Neural crest cell (in vitro differentiated cells): ENCODE results near the gene ZNF394. TPM values are rescaled to one million over a fixed set of nuclear protein-coding genes. Genes with fewer than 3 reads are reported as not detected.

Experiments used
- DNase-seq: peaks from one replicate; pipeline ENCODE4 v3.0.0; 2021; ENCODE audit warnings: low read depth, mixed read lengths, low spot score
- H3K27ac Mint-ChIP-seq: one replicate; pipeline ENCODE4 v1.8.0; 2021; ENCODE audit warnings: mild to moderate bottlenecking, mixed read lengths; ENCODE audit not compliant: unreplicated experiment
- H3K27me3 Mint-ChIP-seq: 2 replicates; pipeline ENCODE4 v1.8.0; 2021; ENCODE audit warnings: low read depth, mild to moderate bottlenecking, mixed read lengths
- H3K36me3 Mint-ChIP-seq: 2 replicates; pipeline ENCODE4 v1.8.0; 2021; ENCODE audit warnings: low read depth, mild to moderate bottlenecking, mixed read lengths
- H3K4me1 Mint-ChIP-seq: 2 replicates; pipeline ENCODE4 v1.8.0; 2021; ENCODE audit warnings: mixed read lengths
- H3K4me3 Mint-ChIP-seq: one replicate; pipeline ENCODE4 v1.8.0; 2021; ENCODE audit warnings: mild to moderate bottlenecking, mixed read lengths
- H3K9me3 Mint-ChIP-seq: 2 replicates; pipeline ENCODE4 v1.8.0; 2021; ENCODE audit warnings: mixed read lengths
- total RNA-seq: library from RNA; stranded (reverse); gene quantifications from 2 replicates; pipeline ENCODE4 v1.2.1, GENCODE V29; 2021
- TF ChIP-seq, protein P1 (sequence below): fragments of 200-600 bp; sonication (generic); conservative IDR thresholded peaks from 2 replicates; pipeline ENCODE4 v1.5.0; 2021; ENCODE audit warnings: antibody characterized with exemption, mild to moderate bottlenecking

Gene ZNF394
- total RNA-seq, 1 donor from 2014 or later = 19.5 TPM

DNA sequence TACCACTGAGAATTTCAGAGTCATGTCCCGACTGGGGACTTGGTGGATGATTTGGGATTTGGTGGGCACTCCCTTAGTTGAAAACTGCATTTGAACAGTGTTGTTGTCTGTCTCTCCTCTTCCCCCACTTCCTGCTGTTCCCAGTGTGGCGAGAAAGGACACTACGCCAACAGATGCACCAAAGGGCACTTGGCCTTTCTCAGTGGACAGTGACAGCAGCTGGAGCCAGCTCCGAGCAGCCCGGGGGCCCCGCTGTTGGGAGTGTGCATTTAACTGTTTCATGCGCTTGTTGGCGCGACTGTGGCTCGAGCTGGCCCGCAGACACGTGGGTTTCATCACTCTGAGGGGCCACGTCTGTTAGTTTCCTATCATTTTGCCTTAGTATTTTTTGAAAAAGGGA lies 43.8 kb downstream of the ZNF394 start:
- Mint-ChIP-seq H3K4me1 (peaks cover 8% of the 10 kb centered on the region), H3K27ac (peak overlapping the region; percentile 50), H3K4me3 (no peak overlapping the region), H3K36me3 (peaks cover 36% of the 10 kb centered on the region), H3K27me3 (no peaks in the 10 kb centered on the region), H3K9me3 (no peaks in the 10 kb centered on the region)
- DNase-seq = no peak
- TF ChIP-seq, protein P1, sequence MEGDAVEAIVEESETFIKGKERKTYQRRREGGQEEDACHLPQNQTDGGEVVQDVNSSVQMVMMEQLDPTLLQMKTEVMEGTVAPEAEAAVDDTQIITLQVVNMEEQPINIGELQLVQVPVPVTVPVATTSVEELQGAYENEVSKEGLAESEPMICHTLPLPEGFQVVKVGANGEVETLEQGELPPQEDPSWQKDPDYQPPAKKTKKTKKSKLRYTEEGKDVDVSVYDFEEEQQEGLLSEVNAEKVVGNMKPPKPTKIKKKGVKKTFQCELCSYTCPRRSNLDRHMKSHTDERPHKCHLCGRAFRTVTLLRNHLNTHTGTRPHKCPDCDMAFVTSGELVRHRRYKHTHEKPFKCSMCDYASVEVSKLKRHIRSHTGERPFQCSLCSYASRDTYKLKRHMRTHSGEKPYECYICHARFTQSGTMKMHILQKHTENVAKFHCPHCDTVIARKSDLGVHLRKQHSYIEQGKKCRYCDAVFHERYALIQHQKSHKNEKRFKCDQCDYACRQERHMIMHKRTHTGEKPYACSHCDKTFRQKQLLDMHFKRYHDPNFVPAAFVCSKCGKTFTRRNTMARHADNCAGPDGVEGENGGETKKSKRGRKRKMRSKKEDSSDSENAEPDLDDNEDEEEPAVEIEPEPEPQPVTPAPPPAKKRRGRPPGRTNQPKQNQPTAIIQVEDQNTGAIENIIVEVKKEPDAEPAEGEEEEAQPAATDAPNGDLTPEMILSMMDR = no peak

DNA sequence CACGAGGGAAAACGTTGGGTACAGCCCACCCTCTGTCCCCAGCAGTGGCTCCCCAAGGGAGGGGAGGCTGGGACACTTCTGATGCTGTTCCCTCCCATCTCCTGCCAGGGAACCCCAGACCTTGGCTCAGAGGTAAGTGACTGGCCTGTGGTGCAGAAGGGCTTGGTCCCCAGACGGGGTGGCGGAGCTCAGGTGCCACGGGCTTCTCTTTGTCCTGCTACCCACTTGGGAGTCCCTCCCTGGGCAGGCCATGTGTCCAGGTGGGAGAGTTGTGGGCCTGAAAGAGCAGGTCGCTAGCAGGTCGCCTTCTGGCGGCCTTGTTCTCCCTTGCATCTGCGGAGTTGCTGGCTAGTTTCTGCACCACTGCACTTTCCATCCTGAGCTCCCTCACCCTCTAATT lies 44.2 kb downstream of the ZNF394 start:
- no peak overlapping the region for H3K27ac Mint-ChIP-seq
- TF ChIP-seq, protein P1 = no peak
- no peak for DNase-seq
- no peak overlapping the region for H3K4me3 Mint-ChIP-seq
- H3K4me1 Mint-ChIP-seq = peaks cover 8% of the 10 kb centered on the region
- H3K36me3 Mint-ChIP-seq = peaks cover 37% of the 10 kb centered on the region
- no peaks in the 10 kb centered on the region for H3K27me3 Mint-ChIP-seq
- H3K9me3 Mint-ChIP-seq = no peaks in the 10 kb centered on the region

GRCh38 chr7:99453105-99453504 lies 47.0 kb downstream of the ZNF394 start:
- DNase-seq = no peak
- H3K9me3 Mint-ChIP-seq = no peaks in the 10 kb centered on the region
- H3K27me3 Mint-ChIP-seq = no peaks in the 10 kb centered on the region
- TF ChIP-seq, protein P1 = no peak
- peaks cover 14% of the 10 kb centered on the region for H3K36me3 Mint-ChIP-seq
- H3K27ac Mint-ChIP-seq = no peak overlapping the region
- peak overlapping the region; percentile 38 for H3K4me3 Mint-ChIP-seq
- no peaks in the 10 kb centered on the region for H3K4me1 Mint-ChIP-seq

GRCh38 chr7:99452541-99452940 lies 47.5 kb downstream of the ZNF394 start:
- TF ChIP-seq, protein P1 = no peak
- DNase-seq = no peak
- Mint-ChIP-seq H3K4me3 (no peak overlapping the region), H3K27me3 (no peaks in the 10 kb centered on the region), H3K9me3 (no peaks in the 10 kb centered on the region), H3K36me3 (peaks cover 14% of the 10 kb centered on the region), H3K4me1 (no peaks in the 10 kb centered on the region), H3K27ac (no peak overlapping the region)

DNA sequence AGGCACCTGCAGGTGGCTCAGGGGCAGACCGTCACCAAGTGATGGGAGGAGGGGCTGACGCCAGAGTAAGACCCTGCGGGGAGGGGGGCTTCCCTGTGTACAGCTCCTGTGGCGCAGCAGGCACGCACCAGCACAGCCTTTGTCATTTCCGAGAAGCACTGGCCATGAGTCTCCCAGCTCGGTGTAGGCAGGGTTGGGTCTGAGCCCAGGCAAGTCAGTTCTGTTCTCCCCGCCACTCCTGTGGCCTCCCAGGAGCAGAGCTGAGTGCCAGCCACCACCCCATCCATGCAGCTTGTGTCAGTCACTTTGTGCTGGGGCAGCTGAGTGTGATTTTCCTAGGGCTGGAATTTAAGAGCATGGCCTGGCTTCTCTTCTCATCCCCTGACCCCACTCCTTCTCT lies 48.1 kb downstream of the ZNF394 start:
- Mint-ChIP-seq H3K4me3 (no peak overlapping the region), H3K4me1 (no peaks in the 10 kb centered on the region), H3K27ac (no peak overlapping the region), H3K27me3 (no peaks in the 10 kb centered on the region), H3K36me3 (peaks cover 14% of the 10 kb centered on the region), H3K9me3 (no peaks in the 10 kb centered on the region)
- DNase-seq = no peak
- TF ChIP-seq, protein P1 = no peak

- peak overlapping the region; percentile 62 for H3K4me3 Mint-ChIP-seq
- no peaks in the 10 kb centered on the region for H3K27me3 Mint-ChIP-seq
- H3K9me3 Mint-ChIP-seq = no peaks in the 10 kb centered on the region
- no peak for DNase-seq
- peaks cover 6% of the 10 kb centered on the region for H3K4me1 Mint-ChIP-seq
- TF ChIP-seq, protein P1 = no peak
- no peak overlapping the region for H3K27ac Mint-ChIP-seq
- peaks cover 21% of the 10 kb centered on the region for H3K36me3 Mint-ChIP-seq
Observed at GRCh38 chr7:99449326-99449725, 50.8 kb downstream of the ZNF394 start.
